HG03025 (cell line): ENCODE data around the gene SAPCD1.

ENCODE experiments used
- ATAC-seq: cut with Tn5 transposase; IDR thresholded peaks from one replicate; pipeline ENCODE4 v1.9.1; 2021; ENCODE audit warnings: mild to moderate bottlenecking, moderate library complexity; ENCODE audit not compliant: unreplicated experiment, low FRiP score

SAPCD1 gene

GRCh38 chr6:31728767-31729514, 33.5 kb upstream of the SAPCD1 start, which contains the start of gene DDAH2:
Gene DDAH2 (minus strand): TSS chr6:31729299. CDS start chr6:31729161, 138 bp downstream.
- no peak for ATAC-seq

GRCh38 chr6:31729515-31729978, 32.9 kb upstream of the SAPCD1 start:
- ATAC-seq, result no peak

GRCh38 chr6:31729979-31730630, 32.4 kb upstream of the SAPCD1 start:
- ATAC-seq, result no peak

- no peak for ATAC-seq
Measured at GRCh38 chr6:31730631-31731086, 31.8 kb upstream of the SAPCD1 start.

- ATAC-seq, result no peak
Measured at GRCh38 chr6:31732029-31732428, 30.4 kb upstream of the SAPCD1 start.

- no peak for ATAC-seq
Measured at GRCh38 chr6:31733734-31734133, 28.7 kb upstream of the SAPCD1 start.

GRCh38 chr6:31734247-31734820, 28.1 kb upstream of the SAPCD1 start:
- ATAC-seq, result no peak

GRCh38 chr6:31734821-31735406, 27.5 kb upstream of the SAPCD1 start:
- ATAC-seq, result no peak

- ATAC-seq, result no peak
Measured at GRCh38 chr6:31736021-31736767, 26.3 kb upstream of the SAPCD1 start, which contains the start of gene CLIC1. Gene CLIC1 (minus strand): TSS chr6:31736530. CDS start chr6:31736300, 230 bp downstream.

GRCh38 chr6:31736768-31737314, 25.6 kb upstream of the SAPCD1 start:
- ATAC-seq, result no peak

GRCh38 chr6:31737315-31737990, 25.0 kb upstream of the SAPCD1 start:
- ATAC-seq, result no peak

GRCh38 chr6:31737991-31738979, 24.2 kb upstream of the SAPCD1 start:
- ATAC-seq, result no peak

- peak; percentile 78 for ATAC-seq
Measured at GRCh38 chr6:31739639-31740396, 22.6 kb upstream of the SAPCD1 start, which contains the start of gene MSH5. Gene MSH5 (plus strand): TSS chr6:31740005. CDS start chr6:31740467, 462 bp downstream.

- ATAC-seq, result no peak
Measured at GRCh38 chr6:31740397-31741223, 21.8 kb upstream of the SAPCD1 start.

GRCh38 chr6:31741815-31742214, 20.6 kb upstream of the SAPCD1 start:
- ATAC-seq, result no peak

- no peak for ATAC-seq
Measured at GRCh38 chr6:31742894-31743293, 19.6 kb upstream of the SAPCD1 start.

GRCh38 chr6:31744422-31744821, 18.0 kb upstream of the SAPCD1 start:
- ATAC-seq, result no peak
